ENCODE measurements around the gene TBC1D9B.

TBC1D9B gene

DNA sequence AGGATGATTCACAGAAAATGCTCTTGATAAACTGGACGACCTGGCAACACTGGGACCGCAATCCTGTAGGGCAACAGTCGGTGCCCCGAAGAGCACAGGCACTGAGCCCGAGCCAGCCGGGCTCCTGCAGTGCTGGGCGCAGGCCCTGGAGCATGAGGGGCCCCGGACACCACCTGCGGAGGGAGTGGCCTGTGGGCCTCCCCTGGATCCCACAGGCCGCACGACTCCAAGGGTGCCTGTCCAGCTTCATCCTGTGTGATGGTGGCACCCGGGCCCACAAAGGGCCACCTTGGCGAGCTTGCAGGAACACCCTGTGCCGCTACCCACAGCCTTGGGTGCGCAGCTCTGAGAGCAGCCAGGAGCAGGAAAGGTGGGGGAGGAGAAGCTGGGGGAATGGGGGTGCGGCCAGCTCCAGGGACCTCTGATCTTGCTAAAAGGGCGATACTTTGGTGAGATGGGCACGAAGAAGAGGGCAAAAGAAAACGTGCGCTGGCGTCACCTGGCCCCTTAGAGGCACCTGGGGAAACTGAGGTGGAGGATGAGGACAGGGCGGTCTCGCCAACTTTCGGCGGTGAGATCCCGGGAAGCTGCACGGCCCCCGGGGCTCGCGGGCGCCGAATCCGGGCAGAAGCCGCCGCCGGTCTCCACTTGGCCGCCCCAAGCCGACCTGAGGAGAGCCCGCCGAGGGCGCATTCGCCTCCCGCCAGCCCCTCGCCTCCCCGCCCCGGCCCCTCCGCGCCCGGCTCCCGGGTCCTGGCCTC lies 722 bp downstream of the TBC1D9B start:
- peak in 2 of 5 experiments; percentile 4 to 47 for DNase-seq

DNA sequence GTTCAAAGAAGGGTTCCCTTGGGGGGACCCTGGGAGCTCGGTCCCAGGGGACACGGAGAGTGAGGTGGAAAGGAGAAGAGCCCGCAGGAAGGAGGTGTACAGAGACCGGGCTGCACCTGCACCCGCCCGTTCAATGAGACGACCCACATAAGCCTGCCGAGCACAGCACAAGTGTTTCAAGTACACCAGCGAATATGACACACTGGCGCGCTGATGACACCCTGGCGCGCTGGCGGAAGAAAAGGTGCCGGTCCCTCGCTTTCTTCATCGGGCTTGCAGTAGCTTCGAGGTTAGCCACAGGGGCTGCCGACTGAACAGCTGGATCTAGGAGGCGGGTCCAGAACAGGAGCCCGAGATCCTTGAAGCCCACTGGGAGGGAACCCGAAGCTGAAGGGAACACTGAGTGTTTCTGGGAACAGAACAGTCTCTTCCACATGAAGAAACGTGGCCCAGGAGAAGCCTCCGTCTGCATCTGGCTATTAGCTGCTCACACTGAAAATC lies 1.4 kb downstream of the TBC1D9B start:
- no peak for DNase-seq

DNA sequence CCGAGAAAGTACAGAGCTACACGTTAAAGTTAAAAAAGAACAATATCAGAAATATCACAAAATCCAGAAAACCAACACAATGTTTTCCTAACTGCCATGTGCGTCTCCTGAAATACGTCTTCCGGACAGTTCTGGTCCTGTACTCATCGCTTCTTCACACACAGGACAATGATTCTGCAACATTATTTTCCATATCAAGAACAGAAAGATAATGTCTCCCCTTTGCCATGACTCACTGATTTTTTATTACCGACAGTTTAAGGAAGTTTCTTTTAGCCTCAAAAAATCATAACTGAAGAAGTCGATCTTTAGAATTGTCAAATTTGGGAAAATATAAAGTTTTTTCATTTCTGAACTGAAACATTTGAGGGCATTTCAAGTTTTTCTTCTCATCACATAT lies 2.5 kb downstream of the TBC1D9B start:
- no peak for DNase-seq

DNA sequence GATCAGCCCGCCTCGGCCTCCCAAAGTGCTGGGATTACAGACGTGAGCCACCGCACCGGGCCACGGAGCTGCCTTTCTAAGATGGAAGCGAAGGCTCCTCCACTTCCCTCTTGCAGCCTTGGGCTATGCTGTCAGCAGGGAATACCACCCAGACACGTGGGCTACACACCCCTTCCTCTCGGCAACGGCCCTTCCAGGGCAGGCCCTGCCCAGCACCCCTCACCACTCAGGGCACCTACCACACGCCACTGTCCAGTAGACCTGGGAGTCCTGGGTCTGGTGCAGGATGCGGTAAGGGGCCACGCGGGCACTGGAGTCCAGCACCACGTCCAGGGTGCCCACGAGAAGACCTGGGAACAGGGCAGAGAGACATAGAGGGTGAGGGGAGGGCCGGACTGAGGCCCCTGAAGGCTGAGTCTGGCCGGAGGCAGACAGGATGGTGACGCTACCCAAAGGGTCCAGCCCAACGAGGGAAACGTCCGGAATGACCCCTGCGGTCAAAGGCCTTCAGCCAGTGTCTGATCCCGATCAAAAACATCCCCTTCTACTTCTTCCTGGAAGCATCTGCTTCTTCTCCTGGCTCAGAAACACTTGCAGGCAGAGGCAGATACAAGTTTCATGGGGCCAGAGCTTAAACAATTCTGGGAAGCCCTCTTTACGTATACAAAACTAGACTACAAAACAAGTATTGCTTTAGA lies 3.1 kb downstream of the TBC1D9B start:
- DNase-seq: no peak

DNA sequence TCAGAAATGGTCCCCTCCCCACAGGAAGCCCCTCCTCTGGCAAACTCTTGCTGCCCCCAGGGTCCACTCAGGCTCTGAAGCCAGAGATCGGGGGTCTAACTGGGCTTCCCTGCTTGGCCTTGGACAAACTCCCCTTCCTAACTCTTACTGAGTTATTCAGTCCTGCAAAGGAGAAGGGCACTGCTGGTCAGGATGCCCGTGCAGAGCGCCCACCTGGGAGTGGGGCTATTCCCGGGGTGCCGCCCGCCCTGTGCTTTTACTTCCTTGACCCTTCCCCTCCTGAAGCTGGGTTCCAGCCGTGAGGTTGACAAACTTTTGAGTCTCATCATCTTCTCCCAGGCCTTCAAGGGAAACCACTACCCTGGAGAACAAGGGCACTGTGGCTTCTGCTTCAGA lies 4.9 kb downstream of the TBC1D9B start:
- DNase-seq: no peak

DNA sequence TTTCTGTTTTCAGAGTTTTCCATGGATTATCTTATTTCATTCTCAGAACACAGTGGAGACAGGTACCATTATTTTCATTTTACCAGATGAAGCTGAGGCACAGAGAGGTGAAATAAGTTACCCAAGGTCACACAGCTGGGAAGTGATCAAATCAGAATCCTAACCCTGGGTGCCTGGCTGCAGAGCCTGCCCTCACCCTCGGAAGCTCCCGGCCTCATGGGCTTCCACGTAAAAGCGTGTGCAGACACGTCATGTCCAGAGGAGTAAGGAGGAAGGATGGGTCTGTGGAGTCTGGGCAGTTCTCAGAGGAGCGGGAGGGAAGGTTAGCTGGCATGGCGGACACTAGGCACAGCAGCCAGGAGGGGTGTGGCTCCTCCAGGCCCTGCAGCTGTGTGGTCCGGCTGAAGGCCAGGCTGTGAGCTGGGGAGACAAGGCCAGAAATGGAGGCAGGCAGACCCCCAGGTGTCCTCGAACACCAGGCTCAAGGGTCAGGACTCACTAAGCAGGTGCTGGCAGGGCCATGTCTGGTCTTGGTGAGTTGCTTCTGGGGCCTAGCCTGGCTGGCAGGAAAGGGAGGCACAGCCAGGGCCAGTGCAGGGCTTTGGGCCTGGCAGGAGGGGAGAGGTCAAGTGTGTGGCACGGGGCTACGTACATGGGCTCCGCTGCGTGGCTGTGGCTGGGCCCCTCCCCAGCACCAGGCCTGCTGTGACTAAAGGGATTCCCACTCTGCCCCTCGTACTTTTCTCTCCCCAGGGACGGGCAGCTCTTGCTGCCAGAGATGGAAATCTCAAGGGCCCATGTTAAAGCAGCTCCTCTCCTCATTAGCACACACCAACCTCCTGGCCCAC lies 5.6 kb downstream of the TBC1D9B start:
- DNase-seq: no peak

DNA sequence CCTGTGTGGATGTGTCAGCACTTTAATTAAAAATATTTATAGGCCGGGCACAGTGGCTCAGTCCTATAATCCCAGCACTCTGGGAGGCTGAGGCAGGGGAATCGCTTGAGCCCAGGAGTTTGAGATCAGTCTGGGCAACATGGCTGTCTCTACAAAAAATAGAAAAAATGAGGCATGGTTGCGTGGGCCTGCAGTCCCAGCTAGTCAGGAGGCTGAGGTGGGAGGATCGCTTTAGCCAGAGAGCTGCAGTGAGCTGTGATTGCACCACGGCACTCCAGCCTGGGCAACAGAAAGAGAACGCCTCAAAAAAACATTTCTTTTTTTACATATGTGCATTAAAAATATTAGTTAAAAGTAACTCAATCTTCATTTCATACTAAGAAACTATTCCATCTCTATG lies 6.2 kb downstream of the TBC1D9B start:
- DNase-seq: no peak

DNA sequence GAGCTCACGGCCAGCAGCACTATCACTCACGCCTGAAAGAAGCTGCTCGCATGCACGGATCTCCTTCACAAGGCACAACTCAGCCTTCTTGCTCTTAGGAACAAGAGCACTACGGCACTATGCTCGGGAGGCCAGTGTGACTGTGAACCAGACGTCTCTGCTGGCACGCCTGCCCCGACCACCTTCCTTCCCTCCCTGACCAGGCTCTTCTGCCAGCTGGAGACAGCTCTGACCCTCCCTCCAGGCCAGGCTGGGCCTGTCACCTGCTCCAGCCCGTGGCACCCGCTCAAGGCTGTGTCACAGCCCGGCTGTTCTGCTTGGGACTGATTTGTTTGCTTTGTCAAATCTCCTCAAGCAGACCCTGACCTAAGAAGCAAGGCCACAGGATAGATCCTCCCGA lies 7.0 kb downstream of the TBC1D9B start:
- DNase-seq: no peak

DNA sequence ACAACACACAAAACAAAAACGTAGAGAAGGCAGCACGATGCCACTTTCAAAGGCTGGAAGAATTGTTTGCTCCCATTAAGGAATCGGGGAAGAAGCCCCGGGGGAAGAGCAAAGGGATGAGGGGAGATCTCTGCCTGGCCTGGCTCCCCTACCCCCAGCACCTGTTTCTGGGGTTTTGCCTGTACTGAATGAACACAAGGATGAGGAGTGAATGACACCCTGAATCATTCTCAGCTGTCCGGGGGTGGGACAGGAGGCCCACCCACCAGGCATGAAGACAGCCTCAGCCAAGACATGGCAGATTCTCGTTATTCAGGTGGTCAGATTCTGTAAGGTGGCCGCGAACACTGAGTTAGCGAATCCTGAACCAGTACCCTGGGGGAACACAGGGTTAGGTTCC lies 7.5 kb downstream of the TBC1D9B start:
- no peak for DNase-seq

DNA sequence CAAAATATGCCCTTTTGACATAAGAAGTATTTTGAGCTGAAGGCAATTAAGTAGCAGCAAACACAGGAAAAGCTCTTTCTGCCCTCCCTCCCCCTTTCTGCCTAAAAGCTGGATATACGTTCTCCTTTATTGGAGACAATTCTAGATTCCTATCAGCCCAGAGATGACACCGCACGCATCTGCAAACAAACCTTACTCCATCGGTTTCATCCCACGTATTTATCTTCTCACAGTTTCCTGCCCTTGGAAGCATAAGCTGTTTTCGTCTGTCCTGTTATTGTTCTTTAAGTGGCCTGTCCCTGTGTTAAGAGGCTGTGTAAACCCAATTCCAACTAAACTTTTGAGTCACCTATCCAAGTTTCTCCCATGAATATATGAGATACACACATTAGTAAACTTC lies 11.8 kb downstream of the TBC1D9B start:
- no peak for DNase-seq

DNA sequence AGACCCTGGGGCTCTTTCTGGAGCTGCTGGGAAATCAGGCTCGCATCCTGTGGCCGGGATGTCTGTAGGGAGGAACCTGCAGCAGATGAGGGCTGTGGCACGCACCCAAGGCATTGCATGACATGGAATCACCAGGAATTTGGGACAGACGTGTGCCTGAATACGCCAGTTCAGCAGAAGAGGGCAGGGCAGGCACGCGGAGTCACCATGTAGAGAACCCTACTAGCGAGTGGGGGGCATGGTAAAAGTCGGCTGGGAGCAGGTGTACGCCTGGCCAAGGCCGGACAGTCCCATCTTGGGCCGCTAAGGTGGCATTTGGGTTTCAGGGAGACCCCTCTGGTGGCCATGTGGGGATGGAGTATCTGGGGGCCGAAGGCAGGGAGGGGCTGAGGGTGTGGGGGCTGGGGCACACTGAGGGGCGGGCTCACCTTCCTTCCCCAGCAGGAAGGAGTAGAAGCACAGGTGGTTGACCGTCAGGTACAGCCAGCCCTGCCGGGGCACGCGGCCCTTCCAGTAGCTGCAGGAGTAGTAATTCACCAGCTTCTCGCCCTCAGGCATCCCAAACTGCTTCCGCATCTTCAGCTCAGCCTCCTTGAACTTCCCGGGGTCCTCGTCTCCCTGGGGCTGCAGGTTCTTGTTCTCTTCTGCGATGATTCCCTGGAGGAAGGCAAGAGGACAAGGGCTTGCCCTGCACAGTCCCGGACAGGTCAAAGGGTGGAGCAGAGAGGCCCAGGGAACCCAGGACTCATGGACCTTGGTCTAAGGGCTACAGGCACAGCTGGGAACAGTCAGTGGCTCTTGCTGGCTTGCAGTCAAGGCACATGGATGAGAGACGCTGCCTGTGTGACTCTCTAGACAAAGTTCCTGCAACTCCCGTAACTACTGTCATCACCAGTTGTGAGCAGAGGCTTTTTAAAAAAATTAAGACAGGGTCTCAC lies 13.5 kb downstream of the TBC1D9B start:
- DNase-seq: no peak

DNA sequence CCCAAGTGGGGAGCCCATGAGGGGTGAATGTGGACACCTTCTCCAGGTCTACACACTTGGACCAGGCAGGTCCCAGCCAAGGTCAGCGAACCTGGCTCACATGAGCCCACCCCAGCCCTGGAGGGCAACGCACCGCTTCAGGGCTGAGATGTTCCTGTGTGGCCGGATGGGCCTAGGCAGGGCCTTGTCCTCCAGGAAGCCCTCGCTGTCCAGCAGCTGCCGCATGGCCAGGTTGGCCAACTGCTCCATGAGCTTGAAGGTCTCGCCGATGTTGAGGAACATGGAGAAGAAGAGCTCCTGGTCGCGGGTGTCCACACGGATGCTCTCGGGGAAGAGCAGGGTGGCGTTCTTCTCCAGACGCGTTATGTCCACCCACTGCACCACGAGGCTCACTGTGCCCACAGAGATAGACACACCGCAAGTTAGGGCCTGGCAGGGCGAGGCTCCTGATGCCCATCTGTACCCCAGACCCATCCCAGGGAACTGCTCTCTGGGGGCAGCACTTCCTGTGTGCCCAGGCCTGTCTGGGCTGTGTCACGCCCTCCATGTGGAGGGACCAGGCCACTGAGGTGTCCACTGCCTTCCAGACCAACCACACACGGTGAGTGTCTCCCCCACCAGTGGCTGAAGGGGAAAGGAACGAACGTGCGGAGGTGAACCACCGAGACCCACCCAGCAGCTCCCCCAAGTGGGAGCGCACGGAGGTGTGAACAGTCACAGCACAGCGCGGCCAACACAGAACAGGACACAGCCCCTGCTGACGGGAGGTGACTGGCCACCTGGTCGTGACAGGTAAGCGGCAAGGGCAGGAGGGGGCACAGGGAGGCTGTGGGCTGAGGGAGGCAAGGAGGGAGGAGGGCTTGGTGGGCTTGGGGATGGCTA lies 14.4 kb downstream of the TBC1D9B start:
- DNase-seq: no peak

DNA sequence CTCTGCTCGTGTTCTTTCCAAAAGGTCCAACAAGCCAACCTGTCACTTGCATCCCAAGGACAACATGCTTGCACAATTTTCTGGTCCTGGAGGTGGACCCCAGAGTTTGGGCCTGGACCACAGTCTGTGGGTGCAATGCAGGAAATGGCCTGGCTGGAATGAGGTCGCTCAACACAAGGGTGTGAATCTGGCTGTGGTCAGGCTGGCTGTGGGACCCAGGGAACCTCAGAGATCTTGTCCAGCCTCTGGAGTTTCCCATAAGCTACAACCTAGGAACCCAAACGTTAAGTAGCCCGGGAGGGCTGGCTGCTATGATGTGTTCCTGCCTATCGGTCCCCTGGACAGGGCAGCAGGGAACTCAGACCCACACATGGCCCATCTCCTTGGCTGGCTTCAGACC lies 15.4 kb downstream of the TBC1D9B start:
- DNase-seq: no peak

DNA sequence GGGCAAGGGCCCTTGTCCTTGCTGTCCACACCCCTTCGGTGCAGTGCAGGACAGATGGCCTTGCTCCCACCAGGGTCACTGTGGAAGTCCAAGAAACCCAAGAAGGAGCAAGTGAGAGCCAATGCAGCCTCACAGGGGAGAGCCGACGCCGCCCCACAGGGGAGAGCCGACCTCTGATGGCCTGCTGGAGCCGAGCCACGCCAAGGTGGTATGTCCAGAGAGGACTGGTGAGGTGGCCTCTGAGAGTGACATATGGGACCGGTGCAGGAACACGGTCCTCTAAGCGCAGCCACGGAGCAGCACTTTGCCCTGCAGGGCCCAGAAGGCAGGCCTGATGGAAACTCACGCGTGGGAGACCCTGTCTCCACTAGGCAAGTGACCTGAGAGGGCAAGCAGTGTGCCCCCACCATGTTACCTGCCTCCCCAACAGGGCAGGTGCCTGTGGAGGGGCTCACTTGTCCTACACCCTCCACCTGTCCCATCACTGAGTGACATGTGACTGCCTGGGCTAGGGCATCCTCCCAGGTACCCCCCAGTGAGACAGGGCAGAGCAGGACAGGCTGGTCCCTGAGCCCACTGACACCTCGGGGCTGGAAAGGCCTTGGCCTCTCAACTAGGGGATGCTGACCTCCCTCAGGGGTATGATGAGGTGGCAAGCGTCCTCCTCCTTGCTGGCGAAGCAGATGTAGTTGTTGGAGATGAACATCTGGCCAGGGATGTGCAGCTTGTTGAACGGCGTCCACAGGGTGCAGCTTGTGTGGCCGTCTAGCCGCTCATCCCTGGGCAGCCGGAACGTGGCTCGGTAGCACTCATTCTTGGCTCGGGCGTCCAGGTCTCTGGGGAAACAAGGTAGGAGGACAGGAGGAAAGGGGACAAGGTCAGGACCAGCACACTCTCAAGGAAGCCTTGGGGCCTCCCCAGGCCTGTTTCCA lies 16.7 kb downstream of the TBC1D9B start:
- no peak for DNase-seq

DNA sequence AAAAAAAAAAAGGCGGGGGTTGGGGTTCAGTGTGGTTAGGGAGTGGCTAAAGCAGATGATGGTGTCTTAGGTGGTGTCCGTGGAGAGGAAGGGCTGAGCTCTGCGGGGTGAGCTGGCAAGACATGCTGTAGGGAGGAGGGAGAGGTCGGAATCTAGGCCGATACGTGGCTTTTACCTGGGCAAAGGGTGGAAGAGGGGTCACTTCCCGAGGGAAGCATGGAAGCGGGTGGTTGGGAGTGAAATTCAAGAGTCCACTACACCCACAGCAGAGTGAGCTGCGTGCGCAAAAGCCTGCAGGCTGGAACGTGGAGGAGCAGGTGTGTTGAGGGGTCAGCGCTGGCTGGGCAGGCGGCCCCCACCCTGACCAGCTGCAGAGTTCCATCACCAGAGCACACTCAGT lies 17.8 kb downstream of the TBC1D9B start:
- no peak for DNase-seq

DNA sequence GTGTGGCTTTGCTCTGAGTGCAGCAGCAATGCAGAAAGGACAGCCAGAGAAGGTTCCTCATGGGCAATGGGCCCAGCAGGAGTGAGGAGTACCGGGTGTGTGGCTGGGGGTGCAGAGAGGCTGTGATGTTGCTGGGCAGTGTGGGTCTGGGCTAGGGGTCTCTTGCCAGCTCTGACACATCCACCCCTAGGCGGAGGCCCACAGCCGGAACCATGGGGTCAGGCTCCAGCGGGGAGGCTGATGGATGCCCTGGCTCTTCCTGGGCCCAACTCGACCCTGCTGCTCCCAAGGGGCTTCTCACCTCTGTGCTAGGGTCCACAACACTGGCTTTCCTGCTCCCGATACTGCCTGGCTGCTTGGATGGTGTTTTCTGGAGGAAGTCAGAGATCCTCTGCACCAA lies 19.9 kb downstream of the TBC1D9B start:
- no peak for DNase-seq

DNA sequence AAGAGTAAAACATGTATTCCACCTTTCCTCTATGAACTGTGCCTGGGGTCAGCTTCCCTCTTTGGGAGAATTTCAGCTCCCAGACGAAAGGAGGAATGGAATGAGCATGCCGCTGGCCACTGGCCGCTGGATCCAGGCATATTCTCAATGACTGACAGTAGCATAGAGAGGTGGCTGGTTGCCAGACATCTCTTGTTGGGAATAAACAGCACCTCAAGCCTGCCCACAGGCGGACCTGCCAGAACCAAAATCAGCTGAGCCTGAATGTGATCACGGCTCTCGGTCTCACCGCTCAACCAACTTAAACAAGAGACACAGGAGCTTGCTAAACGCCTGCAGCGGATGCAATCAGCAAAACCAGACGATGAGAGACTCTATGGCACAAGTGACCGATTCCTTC lies 20.6 kb downstream of the TBC1D9B start:
- no peak for DNase-seq

DNA sequence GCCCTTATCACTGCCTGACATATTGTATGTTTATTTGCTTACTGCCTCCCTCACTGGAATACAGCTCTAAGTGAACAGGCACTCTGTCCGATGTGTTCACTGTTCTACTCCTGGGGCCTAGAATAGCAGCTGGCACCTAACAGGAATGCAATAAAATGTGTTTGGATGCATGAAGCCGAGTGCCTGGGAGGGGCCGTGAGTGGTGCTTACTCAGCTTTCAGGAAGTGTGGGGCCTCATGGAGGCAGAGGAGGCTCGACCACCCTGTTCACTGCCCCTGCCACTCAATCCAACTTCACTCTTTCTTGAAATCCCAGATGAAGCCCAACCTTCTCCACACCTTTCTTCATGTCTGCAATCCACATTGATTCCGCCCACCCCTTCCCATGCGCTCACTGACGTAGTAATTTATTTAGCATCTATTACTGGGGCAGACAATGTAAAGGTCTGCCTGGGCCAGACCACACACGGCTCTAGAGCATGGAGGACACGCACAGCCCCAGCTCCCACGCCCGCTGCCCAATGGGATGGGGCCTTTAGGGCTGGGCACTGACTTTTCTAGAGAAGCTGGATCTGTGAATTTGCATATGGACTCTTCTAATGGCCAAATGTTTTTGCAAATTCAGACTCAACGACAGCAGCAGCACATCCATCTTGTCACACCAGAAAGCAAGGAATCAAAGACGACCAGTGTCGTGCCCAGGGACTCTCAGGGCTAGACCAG lies 21.3 kb downstream of the TBC1D9B start:
- no peak for DNase-seq

DNA sequence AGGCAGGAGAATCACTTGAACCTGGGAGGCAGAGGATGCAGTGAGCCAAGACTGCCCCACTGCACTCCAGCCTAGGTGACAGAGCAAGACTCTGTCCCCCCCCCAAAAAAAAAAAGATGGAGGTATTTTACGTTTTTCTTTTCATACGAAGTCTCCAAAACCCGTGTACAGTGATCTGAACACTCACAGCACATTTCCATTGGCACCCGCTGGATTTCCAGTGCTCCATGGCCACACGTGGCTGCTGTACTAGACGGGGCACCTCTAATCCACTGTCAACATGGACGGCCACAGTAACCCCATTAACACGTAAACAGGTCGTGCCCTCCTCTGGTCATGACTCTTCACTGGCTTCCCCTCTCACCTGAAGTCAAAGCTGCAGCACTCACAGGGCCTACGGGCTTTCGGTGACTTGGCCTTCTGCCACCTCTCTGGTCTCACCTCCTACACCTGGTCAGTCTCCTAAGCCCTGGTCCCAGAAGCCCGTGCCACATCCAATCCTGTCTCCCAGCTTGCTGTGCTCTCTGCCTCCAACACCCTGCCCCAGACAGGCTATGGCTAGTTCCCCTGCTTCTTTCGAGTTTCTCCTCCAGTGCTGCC lies 22.1 kb downstream of the TBC1D9B start:
- no peak for DNase-seq
